Fibroblast of lung (primary cell): ENCODE results near the gene SRRD. TPM values are rescaled to one million over a fixed set of nuclear protein-coding genes. Genes with fewer than 3 reads are reported as not detected.

ENCODE experiments used
- DNase-seq, 2 donors: peaks; one replicate each; pipeline versions ENCODE4 v3.0.0 to v3.0.0-alpha.2; 2010; ENCODE audit warnings: low read depth in 2 of 2
- H2AFZ ChIP-seq: 2 replicates; pipeline ENCODE4 v1.5.1; 2012; ENCODE audit warnings: low read length, control low read depth, inconsistent platforms
- H3K27ac ChIP-seq: 2 replicates; pipeline ENCODE4 v1.5.1; 2011; ENCODE audit warnings: low read length, control low read depth; ENCODE audit not compliant: insufficient read depth
- H3K27me3 ChIP-seq: 2 replicates; pipeline ENCODE4 v1.5.1; 2011; ENCODE audit warnings: mild to moderate bottlenecking, low read length; ENCODE audit not compliant: control insufficient read depth, insufficient read depth
- H3K36me3 ChIP-seq: 2 replicates; pipeline ENCODE4 v1.5.1; 2011; ENCODE audit warnings: low read length; ENCODE audit not compliant: control insufficient read depth, insufficient read depth
- H3K4me1 ChIP-seq: 2 replicates; pipeline ENCODE4 v1.5.1; 2011; ENCODE audit warnings: low read length; ENCODE audit not compliant: control insufficient read depth, insufficient read depth; ENCODE audit errors: extremely low read depth
- H3K4me2 ChIP-seq: 2 replicates; pipeline ENCODE4 v1.5.1; 2011; ENCODE audit warnings: low read length, control low read depth; ENCODE audit not compliant: insufficient read depth; ENCODE audit errors: extremely low read depth
- H3K4me3 ChIP-seq, 4 experiments: fragments of 200-600 bp in 1 of 4; sonication (generic) in 1 of 4; replicated peaks in 1 of 4; 2 replicates each; pipeline ENCODE4 v1.5.1; 2011 to 2016; ENCODE audit warnings: low read length in 4 of 4, low read depth in 3 of 4, mild to moderate bottlenecking in 3 of 4, control low read depth in 2 of 4, inconsistent platforms in 1 of 4, mixed read lengths in 1 of 4; ENCODE audit not compliant: insufficient read depth in 1 of 4; ENCODE audit errors: control extremely low read depth in 1 of 4
- H3K79me2 ChIP-seq: 2 replicates; pipeline ENCODE4 v1.5.1; 2012; ENCODE audit warnings: mild to moderate bottlenecking, low read length, inconsistent platforms; ENCODE audit not compliant: control insufficient read depth, insufficient read depth
- H3K9ac ChIP-seq: 2 replicates; pipeline ENCODE4 v1.5.1; 2011; ENCODE audit warnings: mild to moderate bottlenecking, low read length, control low read depth; ENCODE audit not compliant: insufficient read depth
- H3K9me3 ChIP-seq: 2 replicates; pipeline ENCODE4 v1.5.1; 2012; ENCODE audit warnings: low read depth, low read length; ENCODE audit not compliant: control insufficient read depth, insufficient read depth
- H4K20me1 ChIP-seq: 2 replicates; pipeline ENCODE4 v1.5.1; 2011; ENCODE audit warnings: low read length; ENCODE audit not compliant: control insufficient read depth, insufficient read depth; ENCODE audit errors: extremely low read depth
- EZH2 ChIP-seq: IDR thresholded peaks from 2 replicates; pipeline ENCODE4 v1.5.1; 2012; ENCODE audit warnings: low read length, control low read depth, mild to moderate bottlenecking; ENCODE audit errors: missing control alignments
- polyA plus RNA-seq, 2 donors: library from polyadenylated mRNA; depleted of rRNA in 1 of 2; stranded (reverse) in 1 of 2; unstranded in 1 of 2; fragments of >200 nt; gene quantifications; 2 replicates each; pipeline ENCODE4 v1.2.1, GENCODE V29; 2011 to 2012; ENCODE audit warnings: missing spikeins in 1 of 2
- total RNA-seq: library from RNA; depleted of rRNA; stranded (reverse); fragments of >200 nt; gene quantifications from 2 replicates; pipeline ENCODE4 v1.2.1, GENCODE V29; 2014
- TF ChIP-seq, protein P1 (sequence below), 2 donors: IDR thresholded peaks in 1 of 2; conservative IDR thresholded peaks in 1 of 2; 1 replicate in 1 of 2; 2 replicates in 1 of 2; pipeline ENCODE4 v1.5.1; 2011 to 2012; ENCODE audit warnings: low read length in 2 of 2, control low read depth in 1 of 2, inconsistent platforms in 1 of 2, low read depth in 1 of 2, mild to moderate bottlenecking in 1 of 2

The SRRD gene
- total and polyA plus RNA-seq, 2 donors (not counting 1 experiment from before 2014, with no cell fraction given), result 7.9 to 30.0 TPM

DNA sequence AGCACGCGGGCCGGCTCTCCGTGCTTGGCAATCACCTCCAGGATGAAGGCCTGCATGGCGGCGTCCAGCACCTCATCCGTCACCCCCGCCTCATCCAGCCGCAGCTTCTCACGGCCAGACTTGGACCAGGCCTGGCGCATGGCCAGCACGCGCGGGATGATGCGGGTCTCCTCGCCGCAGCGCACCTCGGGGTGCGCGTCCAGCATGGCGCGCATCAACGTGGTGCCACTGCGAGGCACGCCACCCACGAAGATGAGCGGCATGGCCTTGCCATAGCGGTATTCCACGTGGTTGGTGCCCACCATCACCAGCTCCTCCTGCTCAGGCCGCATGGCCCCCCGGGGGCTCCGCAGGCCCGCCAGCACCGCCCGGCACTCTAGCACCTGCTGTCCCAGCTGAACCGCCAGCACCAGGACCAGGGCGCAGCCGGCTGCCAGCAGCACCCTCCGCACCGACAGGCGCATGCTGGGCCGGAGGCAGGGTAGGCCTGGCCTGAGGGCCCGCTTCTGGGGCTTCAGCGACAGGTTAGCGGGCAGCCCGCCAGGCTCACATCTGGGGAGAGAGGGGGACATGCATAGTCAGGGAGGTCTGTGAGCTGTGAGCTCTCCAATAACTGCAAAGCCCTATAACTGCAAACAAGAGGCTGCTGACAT lies 57.6 kb downstream of the SRRD start:
- Histone ChIP-seq H2AFZ (no peak overlapping the region), H3K4me3 (no peak overlapping the region), H3K4me1 (no peaks in the 10 kb centered on the region), H3K9me3 (no peaks in the 10 kb centered on the region), H3K27ac (no peak overlapping the region), H3K4me2 (no peak overlapping the region), H3K36me3 (peaks cover 6% of the 10 kb centered on the region), H4K20me1 (no peaks in the 10 kb centered on the region), H3K27me3 (no peaks in the 10 kb centered on the region), H3K9ac (no peak overlapping the region), H3K79me2 (no peaks in the 10 kb centered on the region)
- TF ChIP-seq, protein P1, sequence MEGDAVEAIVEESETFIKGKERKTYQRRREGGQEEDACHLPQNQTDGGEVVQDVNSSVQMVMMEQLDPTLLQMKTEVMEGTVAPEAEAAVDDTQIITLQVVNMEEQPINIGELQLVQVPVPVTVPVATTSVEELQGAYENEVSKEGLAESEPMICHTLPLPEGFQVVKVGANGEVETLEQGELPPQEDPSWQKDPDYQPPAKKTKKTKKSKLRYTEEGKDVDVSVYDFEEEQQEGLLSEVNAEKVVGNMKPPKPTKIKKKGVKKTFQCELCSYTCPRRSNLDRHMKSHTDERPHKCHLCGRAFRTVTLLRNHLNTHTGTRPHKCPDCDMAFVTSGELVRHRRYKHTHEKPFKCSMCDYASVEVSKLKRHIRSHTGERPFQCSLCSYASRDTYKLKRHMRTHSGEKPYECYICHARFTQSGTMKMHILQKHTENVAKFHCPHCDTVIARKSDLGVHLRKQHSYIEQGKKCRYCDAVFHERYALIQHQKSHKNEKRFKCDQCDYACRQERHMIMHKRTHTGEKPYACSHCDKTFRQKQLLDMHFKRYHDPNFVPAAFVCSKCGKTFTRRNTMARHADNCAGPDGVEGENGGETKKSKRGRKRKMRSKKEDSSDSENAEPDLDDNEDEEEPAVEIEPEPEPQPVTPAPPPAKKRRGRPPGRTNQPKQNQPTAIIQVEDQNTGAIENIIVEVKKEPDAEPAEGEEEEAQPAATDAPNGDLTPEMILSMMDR (conservative IDR thresholded peaks at IDR 0.05 in 1 of 2, IDR thresholded peaks at IDR 0.05 in 1 of 2; ENCODE audit: low read depth in 1 of 2, low read length in 2 of 2), result no peak
- TF ChIP-seq EZH2, result no peak
- DNase-seq, result no peak

DNA sequence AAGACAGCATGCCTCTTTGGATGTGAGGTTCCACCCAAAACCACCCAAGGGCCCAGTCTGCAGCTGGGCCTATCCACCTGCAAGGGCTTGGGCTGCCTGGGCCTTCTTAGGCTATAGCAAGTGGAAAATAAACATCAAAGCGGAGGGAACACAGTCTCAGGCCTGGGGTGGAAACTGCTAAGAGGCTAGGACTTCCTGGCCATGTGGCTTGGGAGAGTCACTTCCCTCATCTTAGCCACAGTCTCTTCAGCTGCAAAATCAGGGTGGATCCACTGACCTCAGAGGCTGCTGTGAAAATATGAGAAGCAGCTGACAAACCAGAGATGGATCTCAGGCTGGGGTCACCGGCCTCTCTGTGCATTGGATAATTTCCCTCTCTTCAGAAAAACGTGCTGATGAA lies 59.2 kb downstream of the SRRD start:
- no peaks in the 10 kb centered on the region for H3K79me2 ChIP-seq
- no peaks in the 10 kb centered on the region for H4K20me1 ChIP-seq
- no peak overlapping the region for H3K27ac ChIP-seq
- DNase-seq, result no peak
- no peak for TF ChIP-seq EZH2
- TF ChIP-seq, protein P1 (conservative IDR thresholded peaks at IDR 0.05 in 1 of 2, IDR thresholded peaks at IDR 0.05 in 1 of 2; ENCODE audit: low read depth in 1 of 2, low read length in 2 of 2), result no peak
- no peak overlapping the region for H3K4me3 ChIP-seq
- no peaks in the 10 kb centered on the region for H3K9me3 ChIP-seq
- H3K36me3 ChIP-seq, result peaks cover 6% of the 10 kb centered on the region
- no peak overlapping the region for H2AFZ ChIP-seq
- H3K4me2 ChIP-seq, result no peak overlapping the region
- no peak overlapping the region for H3K9ac ChIP-seq
- no peaks in the 10 kb centered on the region for H3K27me3 ChIP-seq
- no peaks in the 10 kb centered on the region for H3K4me1 ChIP-seq

Other genes with a start within 250 kb of the SRRD start
- 1.5 and 1.7 TPM in 2 replicates for gene ASPHD2, start 54.6 kb upstream of the SRRD start, total RNA-seq
- gene ASPHD2, start 54.6 kb upstream of the SRRD start, polyA plus RNA-seq, result 0.42 and 0.88 TPM in 2 replicates
- 29.3 and 37.7 TPM in 2 replicates for gene HPS4, start 94 bp upstream of the SRRD start, total RNA-seq
- gene HPS4, start 94 bp upstream of the SRRD start, polyA plus RNA-seq, result 23.0 and 27.6 TPM in 2 replicates
- 40.3 TPM in 2 replicates for gene TFIP11, start 28.6 kb downstream of the SRRD start, total RNA-seq
- gene TFIP11, start 28.6 kb downstream of the SRRD start, polyA plus RNA-seq, result 24.2 and 31.1 TPM in 2 replicates
- gene TPST2, start 106.3 kb downstream of the SRRD start, total RNA-seq, result 17.7 and 35.0 TPM in 2 replicates
- gene TPST2, start 106.3 kb downstream of the SRRD start, polyA plus RNA-seq, result 26.1 and 32.5 TPM in 2 replicates
- gene CRYBB1, start 134.2 kb downstream of the SRRD start, total RNA-seq, result not detected in 2 replicates
- not detected in 2 replicates for gene CRYBB1, start 134.2 kb downstream of the SRRD start, polyA plus RNA-seq
- not detected in 2 replicates for gene CRYBA4, start 138.1 kb downstream of the SRRD start, total RNA-seq
- gene CRYBA4, start 138.1 kb downstream of the SRRD start, polyA plus RNA-seq, result not detected in 2 replicates
- 2.1 and 10.2 TPM in 2 replicates for gene MIAT, start 173.7 kb downstream of the SRRD start, total RNA-seq
- gene MIAT, start 173.7 kb downstream of the SRRD start, polyA plus RNA-seq, result 1.6 and 1.9 TPM in 2 replicates